H1 (cell line): ENCODE measurements around the gene HEXIM2. TPM values are rescaled to one million over a fixed set of nuclear protein-coding genes. Genes with fewer than 3 reads are reported as not detected.

ENCODE experiments used
- CBX5 ChIP-seq: fragments of 300-800, 300-1000 bp; sonication (generic); IDR thresholded peaks from 2 replicates; pipeline ENCODE4 v1.7.1; 2016; ENCODE audit warnings: antibody characterized with exemption, low read length, low read depth
- CHD2 ChIP-seq: IDR thresholded peaks from 2 replicates; pipeline ENCODE4 v1.6.1; 2012; ENCODE audit warnings: low read length, improper control_type of control experiment
- E2F6 ChIP-seq: IDR thresholded peaks from 2 replicates; pipeline ENCODE4 v1.6.1; 2012; ENCODE audit warnings: inconsistent platforms
- GABPA ChIP-seq: IDR thresholded peaks from 2 replicates; pipeline ENCODE4 v1.6.1; 2011; ENCODE audit warnings: mild to moderate bottlenecking, low read length, moderate library complexity, borderline replicate concordance; ENCODE audit not compliant: insufficient read depth
- HDAC6 ChIP-seq: IDR thresholded peaks from one replicate; pipeline ENCODE4 v1.7.1; 2012; ENCODE audit warnings: low read depth, mild to moderate bottlenecking, inconsistent platforms, low read length, moderate library complexity
- KDM4A ChIP-seq: IDR thresholded peaks from one replicate; pipeline ENCODE4 v1.7.1; 2012; ENCODE audit warnings: low read depth, mild to moderate bottlenecking, moderate library complexity, low read length, inconsistent platforms; ENCODE audit not compliant: severe bottlenecking
- KDM5A ChIP-seq: fragments of 200-600 bp; IDR thresholded peaks from 2 replicates; pipeline ENCODE4 v1.7.1; 2012; ENCODE audit warnings: mild to moderate bottlenecking, low read length, inconsistent platforms, mixed read lengths
- POLR2A ChIP-seq, 2 experiments: IDR thresholded peaks; 1 replicate in 1 of 2; 2 replicates in 1 of 2; pipeline ENCODE4 v1.6.1; 2011; ENCODE audit warnings: low read depth in 2 of 2, low read length in 2 of 2, mild to moderate bottlenecking in 2 of 2; ENCODE audit errors: control extremely low read depth in 1 of 2
- POLR2AphosphoS5 ChIP-seq: IDR thresholded peaks from 2 replicates; pipeline ENCODE4 v1.6.1; 2011; ENCODE audit warnings: low read depth, low read length
- SAP30 ChIP-seq: fragments of 300-600 bp; sonication (generic); IDR thresholded peaks from 2 replicates; pipeline ENCODE4 v1.7.1; 2012; ENCODE audit warnings: low read length, moderate library complexity, mild to moderate bottlenecking, inconsistent platforms; ENCODE audit not compliant: insufficient read depth, insufficient replicate concordance
- SIRT6 ChIP-seq: IDR thresholded peaks from one replicate; pipeline ENCODE4 v1.7.1; 2012; ENCODE audit warnings: low read length, inconsistent platforms
- SP4 ChIP-seq: IDR thresholded peaks from 2 replicates; pipeline ENCODE4 v1.6.1; 2012; ENCODE audit warnings: low read length, inconsistent platforms
- polyA plus RNA-seq, 7 experiments: library from polyadenylated mRNA; depleted of rRNA in 3 of 7; stranded (reverse) in 5 of 7; unstranded in 2 of 7; fragments of >200 nt in 5 of 7; fragments of 200-250 nt in 2 of 7; gene quantifications; 1 replicate in 5 of 7; 2 replicates in 1 of 7; 4 replicates in 1 of 7; pipeline versions ENCODE4 v1.2.1 to v1.2.3, GENCODE V29; 2011 to 2013; ENCODE audit warnings: missing spikeins in 2 of 7, mixed read lengths in 2 of 7
- total RNA-seq: library from RNA; stranded (reverse); fragmentation: NEBNext Ultra II Directional; extraction: Animal tissue kit (Norgen Biotek cat#: 25700); gene quantifications from 2 replicates; pipeline ENCODE4 v1.2.1, GENCODE V29; 2021

HEXIM2 gene
- total and polyA plus RNA-seq, 2 of the 8 experiments (the other 6 are each of a cell fraction or from before 2014, with no cell fraction given), result 7.5 to 13.2 TPM

- TF ChIP-seq CBX5 (no peak), KDM4A (no peak), HDAC6 (no peak), SIRT6 (no peak), E2F6 (no peak), KDM5A (peak; percentile 17; the same call in 1 of the 2 replicates), POLR2AphosphoS5 (peak; percentile 9; the same call in 1 of the 2 replicates), SAP30 (peak; percentile 22), SP4 (no peak), GABPA (no peak), CHD2 (no peak), POLR2A (IDR thresholded peaks at IDR 0.05; ENCODE audit: control extremely low read depth in 1 of 2, low read depth in 2 of 2, low read length in 2 of 2) (peak in 1 of 2 experiments; percentile 66; a peak in 2 of 3 replicates)
Observed at GRCh38 chr17:45146890-45147580, 14.6 kb upstream of the HEXIM2 start (continued).
